GM19455 (cell line): ENCODE measurements around the gene RNF7.
"Not testable (repeated sequence)": the region's sequence is repeated elsewhere in the genome, so short reads cannot be mapped to it uniquely, and the experiment has no call there.

Experiments
- ATAC-seq: cut with Tn5 transposase; IDR thresholded peaks from one replicate; pipeline ENCODE4 v1.9.1; 2021; ENCODE audit not compliant: unreplicated experiment

The RNF7 gene

DNA sequence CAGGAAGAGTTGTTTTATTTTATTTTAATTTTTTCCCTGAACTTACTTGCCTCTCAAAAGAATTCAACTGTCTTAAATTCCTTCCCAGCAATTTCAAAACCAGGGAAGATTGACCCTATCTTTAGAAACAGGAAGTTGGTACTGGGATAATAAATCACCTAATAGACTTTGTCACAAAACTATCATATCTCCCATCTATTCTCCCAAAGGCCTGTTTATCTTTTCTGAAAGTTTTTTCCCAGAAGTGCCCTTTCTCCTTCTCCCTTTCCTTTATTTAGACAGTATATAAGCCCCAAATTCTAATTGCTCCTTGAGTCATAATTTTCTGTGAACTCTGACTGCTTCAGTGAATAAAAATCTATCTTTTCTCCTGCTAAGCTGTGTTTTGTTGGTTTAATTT, 2.9 kb upstream of the RNF7 start:
- ATAC-seq, result no peak

DNA sequence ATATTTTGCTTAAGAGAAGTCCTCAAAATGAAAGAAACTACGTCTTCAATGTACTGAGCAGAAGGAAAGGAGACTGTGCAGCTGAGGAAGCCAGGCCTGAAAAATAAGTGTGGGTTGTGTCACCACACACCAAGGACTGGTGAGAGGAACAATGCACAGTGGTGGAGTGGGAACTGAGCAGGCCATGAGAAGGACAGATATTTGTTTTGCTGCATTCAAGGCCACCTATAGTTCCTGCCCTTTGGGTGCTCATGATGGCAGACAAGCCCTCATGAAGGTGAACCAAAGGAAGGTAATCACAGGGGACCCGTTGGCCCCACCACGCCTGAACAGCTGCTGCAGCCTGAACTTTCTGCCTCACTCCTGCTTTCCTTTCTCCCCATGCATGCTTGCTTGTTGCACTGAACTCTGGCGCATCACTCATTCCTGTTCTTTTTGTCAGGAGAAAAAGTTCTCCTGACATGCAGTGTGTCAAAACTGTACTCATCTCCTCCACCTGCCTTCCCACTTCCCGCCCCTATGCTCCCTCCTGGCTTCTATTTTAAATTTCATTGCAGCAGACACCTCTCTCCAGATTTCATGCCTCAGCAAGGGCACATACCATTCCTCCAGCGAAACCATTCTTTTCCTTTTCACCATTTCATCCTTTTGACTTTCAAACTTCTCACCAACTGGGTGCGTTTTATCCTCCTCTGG, 2.2 kb upstream of the RNF7 start:
- ATAC-seq, result no peak

DNA sequence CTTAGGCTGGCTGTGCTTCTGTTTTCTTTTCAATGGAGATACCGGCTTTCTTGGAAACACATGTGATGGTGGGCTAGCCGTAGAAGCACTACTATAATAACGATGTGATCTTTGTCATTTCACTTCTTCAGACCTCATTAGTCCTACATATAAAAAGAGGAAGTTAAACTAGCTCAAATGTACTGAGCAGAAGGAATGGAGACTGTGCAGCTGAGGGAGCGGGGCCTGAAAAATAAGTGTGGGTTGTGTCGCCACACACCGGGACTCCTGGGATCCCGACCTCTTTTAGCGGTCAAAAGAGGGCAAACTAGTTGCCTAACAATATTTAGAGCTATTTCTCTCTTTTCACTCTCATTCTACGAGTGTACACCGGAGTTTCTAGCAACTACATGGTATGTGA, 1.0 kb upstream of the RNF7 start:
- no peak for ATAC-seq

DNA sequence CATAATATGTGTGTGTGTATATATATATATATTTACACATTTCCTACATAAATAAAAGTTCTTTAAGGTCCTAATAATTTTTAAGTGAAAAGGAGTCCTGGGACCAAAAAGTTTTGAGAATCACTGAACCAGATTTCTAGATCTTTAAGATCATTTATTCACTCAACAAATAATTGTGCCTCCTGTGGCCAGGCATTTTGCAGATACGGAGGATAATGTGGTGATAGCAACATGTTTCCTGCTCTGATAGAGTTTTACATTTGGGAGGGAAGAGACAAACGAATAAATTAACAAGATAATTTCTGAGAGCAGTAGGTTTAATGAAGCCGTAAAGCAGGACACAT, 448 bp upstream of the RNF7 start:
- ATAC-seq, result no peak

DNA sequence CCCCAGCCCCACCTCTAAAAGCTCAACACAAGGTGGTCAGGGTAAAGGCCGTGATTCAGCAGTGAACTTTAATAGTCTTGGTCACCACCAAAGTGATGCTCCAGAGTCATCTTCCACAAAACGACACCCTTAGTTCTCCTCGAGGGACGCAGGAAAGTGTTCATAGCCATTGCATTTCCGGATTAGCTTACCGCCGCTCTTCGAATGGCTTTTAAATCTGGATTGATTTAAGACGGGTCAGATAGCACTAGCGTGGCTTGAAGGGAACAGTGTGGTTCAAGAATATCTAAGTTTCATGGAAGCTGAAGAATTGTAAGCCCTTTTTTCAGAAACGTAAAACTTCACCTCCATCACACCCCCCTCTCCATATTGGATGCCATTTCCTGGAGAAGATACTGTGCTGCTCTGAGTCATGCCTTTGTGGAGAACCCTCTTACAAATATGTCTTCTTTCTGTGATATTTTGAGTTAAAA, 829 bp downstream of the RNF7 start:
- ATAC-seq, result no peak

DNA sequence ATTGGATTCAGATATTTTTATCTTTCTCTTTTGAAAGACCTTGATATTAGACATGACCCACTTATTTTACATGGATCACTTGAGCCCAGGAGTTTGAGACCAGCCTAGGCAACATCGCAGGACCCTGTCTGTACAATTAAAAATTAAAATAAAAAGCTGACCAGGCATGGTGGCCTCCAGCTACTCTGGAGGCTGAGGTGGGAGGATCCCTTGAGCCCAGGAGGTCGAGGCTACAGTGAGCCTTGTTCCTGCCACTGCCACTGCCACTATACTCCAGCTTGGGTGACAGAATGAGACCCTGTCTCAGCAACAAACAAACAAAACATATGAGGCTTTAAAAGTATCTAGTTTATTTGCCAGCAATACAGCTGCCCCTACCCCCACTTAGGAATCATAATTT, 1.6 kb downstream of the RNF7 start:
- ATAC-seq, result no peak

DNA sequence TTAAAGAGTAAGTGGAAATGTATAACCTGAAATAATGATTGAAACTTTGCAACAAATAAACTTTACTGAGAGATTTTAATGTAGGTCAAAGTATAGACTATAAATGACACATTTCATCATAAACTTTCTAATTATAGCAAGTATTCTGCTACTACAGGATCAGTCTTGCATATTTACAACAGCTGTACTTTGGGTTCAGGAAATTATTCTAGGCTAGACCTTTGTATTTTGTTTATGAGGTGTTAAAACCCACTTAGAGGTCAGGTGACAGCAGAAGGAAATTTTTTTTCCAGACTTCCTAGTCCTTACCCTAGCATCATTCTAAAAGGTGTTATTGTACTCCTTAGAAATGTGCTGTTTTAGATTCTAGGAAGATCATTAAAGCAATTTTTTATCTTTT, 2.3 kb downstream of the RNF7 start:
- ATAC-seq, result no peak

DNA sequence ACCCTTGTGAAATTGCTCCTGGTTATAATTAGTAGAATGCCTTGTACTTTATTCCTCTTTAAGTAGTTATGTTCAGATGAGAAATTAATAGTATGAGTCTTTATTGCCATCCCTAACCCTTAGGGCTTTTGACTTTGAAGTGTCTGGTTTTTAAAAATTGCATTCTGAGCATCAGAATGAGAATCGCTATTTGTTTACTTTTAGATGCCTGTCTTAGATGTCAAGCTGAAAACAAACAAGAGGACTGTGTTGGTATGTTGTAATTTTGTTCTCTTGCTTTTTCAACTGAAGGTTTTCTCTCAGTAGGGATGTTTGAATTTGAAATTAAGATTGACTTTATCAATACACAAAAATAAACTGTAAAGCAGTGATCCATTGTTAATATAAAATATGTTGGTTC, 5.2 kb downstream of the RNF7 start:
- ATAC-seq, result no peak

DNA sequence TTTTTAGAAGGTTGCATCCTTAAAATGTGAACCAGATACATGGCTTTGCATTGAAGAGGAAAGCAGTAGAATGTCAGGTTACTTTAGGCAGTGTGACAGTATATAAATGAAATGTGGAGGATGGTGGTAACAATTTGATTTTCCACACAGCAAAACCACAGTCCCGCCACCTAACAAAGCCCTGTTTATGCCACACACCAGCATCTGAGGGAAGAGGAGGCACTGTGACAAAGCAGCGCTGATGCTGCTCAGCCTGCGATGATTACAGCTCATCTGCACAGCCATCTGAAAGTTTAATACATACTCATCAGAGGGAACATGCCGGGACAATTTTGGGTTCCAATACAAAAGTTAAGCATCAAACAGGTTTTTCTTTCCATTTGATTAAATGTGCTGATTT, 8.9 kb downstream of the RNF7 start:
- ATAC-seq, result no peak

DNA sequence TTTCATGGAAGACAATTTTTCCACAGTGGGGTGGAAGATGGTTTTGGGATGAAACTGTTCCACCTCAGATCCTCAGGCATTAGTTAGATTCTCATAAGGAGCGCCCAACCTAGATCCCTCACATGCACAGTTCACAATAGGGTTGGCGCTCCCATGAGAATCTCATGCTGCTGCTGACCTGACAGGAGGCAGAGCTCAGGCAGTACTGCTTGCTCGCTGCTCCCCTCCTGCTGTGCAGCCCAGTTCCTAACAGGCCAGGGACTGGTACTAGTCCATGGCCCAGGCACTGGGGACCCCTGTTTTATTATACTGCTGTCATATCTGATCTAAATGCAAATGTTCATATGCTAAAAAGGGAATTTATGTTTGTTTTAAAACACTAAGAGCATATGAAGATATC, 15.3 kb downstream of the RNF7 start:
- no peak for ATAC-seq

DNA sequence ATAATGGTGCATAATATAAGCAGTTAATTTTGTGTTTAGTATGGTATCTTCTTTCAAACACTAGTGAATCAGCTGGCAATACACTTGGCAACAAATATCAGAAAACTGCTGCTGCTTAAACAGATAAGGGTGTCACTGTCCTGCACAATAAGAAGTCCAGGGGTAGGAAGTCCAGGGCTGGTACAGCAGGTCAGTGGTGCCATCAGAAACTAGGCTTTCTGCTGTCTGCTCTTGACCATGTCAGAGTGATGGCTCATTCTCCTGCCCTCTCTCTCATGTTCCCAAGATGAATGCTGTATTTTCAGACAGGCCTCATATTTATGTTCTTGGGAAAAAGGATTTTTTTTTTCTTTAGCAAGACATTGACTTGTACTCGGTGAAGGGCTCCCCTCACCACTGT, 15.9 kb downstream of the RNF7 start:
- ATAC-seq, result no peak

DNA sequence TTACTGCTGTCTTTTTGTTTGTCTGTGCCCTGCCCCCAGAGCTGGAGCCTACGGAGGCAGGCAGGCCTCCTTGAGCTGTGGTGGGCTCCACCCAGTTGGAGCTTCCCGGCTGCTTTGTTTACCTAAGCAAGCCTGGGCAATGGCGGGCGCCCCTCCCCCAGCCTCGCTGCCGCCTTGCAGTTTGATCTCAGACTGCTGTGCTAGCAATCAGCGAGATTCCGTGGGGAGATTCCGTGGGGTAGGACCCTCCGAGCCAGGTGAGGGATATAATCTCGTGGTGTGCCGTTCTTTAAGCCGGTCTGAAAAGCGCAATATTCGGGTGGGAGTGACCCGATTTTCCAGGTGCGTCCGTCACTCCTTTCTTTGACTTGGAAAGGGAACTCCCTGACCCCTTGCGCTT, 24.5 kb downstream of the RNF7 start:
- ATAC-seq, result not testable (repeated sequence)

DNA sequence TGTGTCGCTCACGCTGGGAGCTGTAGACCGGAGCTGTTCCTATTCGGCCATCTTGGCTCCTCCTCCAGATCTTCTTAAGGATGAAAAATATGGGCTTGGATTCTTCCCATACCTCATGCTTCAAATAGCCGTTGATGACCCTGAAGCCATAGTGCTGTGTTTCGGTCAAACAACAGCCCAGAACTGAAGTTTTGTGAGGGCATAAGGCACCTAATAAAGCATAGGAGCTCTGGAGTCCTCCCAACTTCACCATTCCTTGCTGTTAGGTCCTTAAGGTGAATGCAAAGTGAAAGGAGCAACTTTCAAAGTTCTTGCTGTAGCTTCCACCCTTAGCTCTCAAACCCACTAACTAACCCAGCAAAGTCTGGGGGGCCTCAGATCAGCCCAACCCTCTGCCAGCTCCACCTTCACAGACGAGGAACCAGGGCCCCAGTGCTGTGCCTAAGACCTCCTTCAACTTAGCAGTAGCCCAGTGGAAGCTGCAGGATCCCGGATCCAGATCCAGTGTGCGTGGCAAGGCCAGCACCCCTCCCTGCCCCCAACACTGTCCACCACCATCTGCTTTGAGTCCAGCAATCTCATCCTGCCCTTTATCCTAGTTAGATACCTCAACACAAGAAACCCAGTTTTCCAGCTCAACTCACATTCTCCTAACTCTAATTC, 25.1 kb downstream of the RNF7 start, which contains the start of gene GRK7:
GRK7 (plus strand) TSS at position 321 of the 663 bp plus-strand sequence. CDS start 14,877 bp downstream, outside the sequence.
- no peak for ATAC-seq

DNA sequence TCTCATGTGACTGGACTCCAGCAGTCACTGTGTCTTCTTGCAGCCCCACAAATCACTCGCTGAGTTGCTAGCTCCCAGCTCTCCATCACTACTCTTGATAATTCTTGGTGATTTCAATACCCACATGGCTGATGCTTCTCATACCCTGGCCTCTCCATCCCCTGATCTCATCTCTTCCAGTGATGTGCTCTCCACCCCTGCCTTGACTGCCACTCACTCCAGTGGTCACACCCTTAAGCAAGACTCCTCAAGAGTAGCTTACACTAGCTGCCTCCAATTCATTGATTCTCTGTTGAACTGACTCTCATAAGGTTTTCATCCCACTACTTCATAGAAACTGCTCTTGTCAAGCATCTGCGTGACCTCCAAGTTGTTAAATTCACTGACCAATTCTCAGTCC, 25.9 kb downstream of the RNF7 start:
- no peak for ATAC-seq

DNA sequence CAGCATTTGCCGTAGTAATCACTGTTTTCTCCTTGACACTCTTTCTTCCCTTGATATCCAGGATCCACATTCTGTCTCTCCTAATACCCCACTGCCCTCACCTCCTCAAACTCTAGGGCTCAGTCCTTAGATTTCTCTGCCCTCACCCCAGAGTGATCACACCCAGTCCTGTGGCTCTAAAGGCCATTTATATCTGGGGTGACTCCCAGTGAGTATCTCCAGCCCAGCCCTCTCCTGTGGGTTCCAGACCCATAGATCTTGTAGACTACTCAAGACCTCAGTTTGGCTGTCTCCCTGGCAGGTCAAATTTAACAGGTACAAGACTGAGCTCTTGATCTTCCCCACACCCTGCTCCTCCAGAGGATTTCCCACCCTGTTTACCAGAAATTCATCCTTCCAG, 26.4 kb downstream of the RNF7 start:
- no peak for ATAC-seq

DNA sequence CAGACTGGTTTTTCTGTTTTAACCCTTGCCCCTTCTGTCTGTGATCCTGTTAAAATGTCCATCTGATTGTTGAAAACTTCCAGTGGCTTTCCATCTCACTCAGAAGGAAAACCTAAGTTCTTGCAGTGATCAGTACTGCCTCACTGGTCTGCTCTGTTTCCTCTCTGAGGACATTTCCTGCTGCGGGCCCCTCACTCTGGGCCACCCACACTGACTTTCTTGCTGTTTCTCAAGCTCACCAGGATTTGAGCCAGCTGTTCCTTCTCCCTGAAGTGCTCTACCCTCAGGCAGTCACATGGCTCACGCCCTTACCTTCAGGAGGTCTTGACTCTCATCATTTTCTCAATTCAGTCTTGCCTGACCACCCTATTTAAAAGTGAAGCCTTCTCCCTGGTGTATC, 26.9 kb downstream of the RNF7 start:
- ATAC-seq, result no peak

DNA sequence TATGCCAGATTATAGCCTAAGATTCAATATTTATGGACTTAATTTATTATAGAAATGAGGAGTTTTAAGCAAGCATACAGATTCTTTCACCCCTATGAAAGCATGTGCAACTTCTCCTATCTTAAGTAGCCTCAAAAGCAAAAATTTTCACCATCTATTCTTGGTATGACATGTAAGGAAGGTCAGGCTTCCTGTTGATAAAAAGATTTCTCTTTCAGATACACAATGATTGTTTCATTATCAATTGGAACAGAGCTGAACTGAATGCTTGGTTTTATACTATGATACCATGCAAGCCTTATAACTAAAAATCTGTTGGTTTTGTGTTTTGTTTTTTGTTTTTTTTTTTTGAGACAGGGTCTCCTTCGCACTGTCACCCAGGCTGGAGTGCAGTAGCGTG, 29.0 kb downstream of the RNF7 start:
- no peak for ATAC-seq

DNA sequence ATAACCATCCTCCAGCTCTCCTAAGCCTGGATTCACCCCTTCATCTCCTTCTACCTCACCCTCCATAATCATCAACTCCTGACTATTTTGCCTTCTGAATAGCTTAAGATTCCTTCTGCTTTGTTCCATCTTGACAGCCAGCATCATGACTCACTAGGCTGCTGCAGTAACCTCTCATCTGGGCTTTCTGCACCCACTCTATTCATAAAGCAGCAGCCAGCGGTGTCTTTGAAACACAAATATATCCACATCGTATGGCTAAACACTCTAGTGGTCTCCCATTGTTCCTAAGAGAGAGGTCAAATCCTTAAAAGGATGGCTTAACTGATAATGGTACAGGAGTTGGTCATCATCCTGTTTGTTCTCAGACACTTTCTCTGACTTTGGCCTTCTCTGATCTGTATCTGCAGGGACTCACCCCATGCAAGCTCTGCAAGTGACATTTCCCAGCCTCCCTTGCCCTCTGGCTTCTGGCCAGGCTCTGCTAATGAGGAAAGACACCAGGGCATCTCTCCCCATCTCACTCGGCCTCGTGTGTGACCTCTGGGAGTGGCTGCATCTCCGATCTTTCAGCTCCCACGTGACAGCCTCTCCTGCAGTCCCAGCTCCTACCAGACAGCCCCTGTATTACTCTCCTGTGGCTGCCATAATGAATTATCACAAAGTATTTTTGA, 31.3 kb downstream of the RNF7 start:
- ATAC-seq, result no peak

DNA sequence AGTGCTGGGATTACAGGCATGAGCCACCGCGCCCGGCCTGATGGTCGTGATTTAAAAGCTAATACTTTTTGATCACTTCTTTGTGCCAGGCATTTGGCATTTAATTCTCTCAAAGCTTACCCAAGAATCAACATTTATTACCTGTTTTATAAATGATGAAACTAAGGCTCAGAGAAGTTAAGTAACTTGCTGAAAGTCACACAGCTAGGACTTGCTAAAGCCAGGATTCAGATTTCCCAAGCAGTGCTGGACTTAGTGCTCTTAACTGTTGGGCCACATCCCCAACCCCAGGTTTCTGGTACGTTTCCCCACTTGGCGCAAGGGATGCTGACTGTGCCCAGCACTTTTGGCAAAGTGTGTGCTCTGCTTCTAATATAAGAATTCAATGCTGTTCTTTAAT, 35.6 kb downstream of the RNF7 start:
- no peak for ATAC-seq

DNA sequence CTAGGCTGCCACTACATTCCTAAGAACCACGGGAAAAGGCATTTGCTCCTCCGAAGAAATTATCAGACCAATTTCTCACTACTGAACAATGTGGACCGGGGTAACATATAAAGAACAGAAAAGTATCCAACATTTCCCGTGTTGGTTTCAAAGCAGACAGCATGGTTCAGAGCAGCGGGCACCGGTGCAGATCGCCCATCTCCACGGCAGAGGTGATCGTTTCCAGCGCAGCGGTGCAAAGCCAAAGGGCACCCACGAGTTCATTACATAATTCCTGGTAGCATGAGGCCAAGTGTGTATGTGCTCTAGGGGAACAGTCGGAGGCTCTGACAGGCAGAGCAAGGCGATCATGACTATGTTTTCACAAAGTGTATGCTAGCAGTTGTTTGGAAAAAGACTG, 38.3 kb downstream of the RNF7 start:
- no peak for ATAC-seq

DNA sequence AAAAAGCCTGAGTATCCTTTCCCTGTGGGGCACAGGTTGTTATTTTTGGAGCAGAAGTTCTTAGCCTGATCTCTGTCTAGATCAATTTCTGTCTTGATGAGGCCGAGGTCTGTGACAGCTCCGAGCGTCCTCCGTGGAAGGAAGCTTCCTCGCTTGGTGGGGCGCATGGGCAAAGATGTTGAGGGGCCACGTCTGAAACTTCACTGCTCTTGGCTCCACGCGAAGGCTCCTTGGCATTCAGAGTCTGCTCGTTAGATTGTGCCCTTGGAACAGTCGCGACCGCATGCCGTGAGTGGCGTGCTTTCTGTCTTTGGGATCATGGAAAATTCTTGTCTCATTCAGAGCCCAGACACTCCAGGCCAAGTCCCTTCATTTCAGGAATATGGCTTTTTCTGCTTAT, 38.8 kb downstream of the RNF7 start:
- no peak for ATAC-seq
